ENCODE measurements around the gene MIER3. TPM values are rescaled to one million over a fixed set of nuclear protein-coding genes. Genes with fewer than 3 reads are reported as not detected.

The MIER3 gene
- polyA plus RNA-seq, 1 donor from 2014 or later: 51.8 TPM

DNA sequence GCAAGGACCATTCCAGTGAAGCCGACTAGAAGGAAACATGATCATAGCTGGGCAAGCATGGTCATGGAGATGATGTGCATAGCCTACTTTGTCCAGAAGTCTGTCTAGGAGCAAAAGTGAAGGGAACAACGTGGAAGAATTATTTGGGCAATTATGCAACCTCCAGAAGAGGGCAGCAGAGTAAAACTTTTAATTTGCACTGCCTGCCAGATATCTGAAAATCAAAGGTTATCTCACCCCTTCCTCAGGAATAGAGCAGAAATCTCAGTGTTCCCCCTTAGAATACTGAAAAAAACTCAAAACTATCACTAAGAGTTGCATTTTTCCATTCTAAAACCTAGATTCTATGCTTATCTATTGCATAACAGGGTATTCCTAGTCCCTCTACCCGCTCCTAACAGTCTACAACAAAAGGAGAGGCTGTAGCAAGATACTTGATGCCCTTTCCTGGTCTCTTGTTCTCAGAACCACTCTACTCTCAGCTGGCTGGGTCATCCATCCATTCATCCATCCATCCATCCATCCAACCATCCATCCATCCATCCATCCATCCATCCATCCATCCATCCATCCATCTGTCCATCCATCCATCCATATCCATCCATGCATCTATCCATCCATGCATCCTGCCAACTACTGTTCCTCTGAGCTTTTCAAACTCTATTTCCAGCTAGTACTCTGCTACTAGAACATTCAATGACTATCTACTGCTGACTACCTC lies 50.9 kb downstream of the MIER3 start (continued):
- TF ChIP-seq, protein P1, sequence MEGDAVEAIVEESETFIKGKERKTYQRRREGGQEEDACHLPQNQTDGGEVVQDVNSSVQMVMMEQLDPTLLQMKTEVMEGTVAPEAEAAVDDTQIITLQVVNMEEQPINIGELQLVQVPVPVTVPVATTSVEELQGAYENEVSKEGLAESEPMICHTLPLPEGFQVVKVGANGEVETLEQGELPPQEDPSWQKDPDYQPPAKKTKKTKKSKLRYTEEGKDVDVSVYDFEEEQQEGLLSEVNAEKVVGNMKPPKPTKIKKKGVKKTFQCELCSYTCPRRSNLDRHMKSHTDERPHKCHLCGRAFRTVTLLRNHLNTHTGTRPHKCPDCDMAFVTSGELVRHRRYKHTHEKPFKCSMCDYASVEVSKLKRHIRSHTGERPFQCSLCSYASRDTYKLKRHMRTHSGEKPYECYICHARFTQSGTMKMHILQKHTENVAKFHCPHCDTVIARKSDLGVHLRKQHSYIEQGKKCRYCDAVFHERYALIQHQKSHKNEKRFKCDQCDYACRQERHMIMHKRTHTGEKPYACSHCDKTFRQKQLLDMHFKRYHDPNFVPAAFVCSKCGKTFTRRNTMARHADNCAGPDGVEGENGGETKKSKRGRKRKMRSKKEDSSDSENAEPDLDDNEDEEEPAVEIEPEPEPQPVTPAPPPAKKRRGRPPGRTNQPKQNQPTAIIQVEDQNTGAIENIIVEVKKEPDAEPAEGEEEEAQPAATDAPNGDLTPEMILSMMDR (IDR thresholded peaks at IDR 0.05; ENCODE audit: poor library complexity, severe bottlenecking): peak; percentile 56

DNA sequence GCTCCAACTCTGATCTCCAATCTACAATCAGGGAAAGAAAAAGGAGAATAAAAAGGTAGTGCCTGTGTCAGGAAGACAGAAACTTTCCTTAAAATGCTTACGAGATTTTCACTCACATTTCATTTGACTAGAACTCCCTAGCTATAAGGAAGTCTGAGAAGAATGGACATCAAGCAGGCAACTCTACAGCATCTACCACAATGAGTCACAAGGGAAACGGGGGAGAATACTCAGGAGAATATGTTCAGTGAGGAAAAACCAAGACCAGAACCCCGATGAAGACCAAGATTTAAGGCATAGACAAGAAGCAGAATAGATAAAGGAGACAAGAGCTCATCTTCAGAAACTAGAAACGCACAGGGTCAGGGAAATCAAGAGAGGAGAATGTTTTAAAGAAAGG lies 51.5 kb downstream of the MIER3 start:
- Histone ChIP-seq H3K9me3 (ENCODE audit: low read length) (no peaks in the 10 kb centered on the region), H3K27ac (ENCODE audit: low read length) (no peak overlapping the region), H3F3A (ENCODE audit: insufficient read depth, low read length, poor library complexity, severe bottlenecking) (no peaks in the 10 kb centered on the region), H2AFZ (ENCODE audit: low read depth, low read length) (no peak overlapping the region), H3K79me2 (replicated peaks; ENCODE audit: insufficient read depth, low read length) (no peaks in the 10 kb centered on the region), H3K4me3 (ENCODE audit: low read length) (no peak overlapping the region), H3K36me3 (ENCODE audit: insufficient read depth, low read length) (no peaks in the 10 kb centered on the region), H3K4me2 (ENCODE audit: low read length) (no peak overlapping the region), H3K9me2 (ENCODE audit: insufficient read depth, low read length) (no peaks in the 10 kb centered on the region), H3K27me3 (ENCODE audit: insufficient read depth, low read depth, low read length) (no peaks in the 10 kb centered on the region), H3K9ac (ENCODE audit: low read length) (no peak overlapping the region), H4K20me1 (ENCODE audit: insufficient read depth) (no peaks in the 10 kb centered on the region)
- TF ChIP-seq, protein P2, sequence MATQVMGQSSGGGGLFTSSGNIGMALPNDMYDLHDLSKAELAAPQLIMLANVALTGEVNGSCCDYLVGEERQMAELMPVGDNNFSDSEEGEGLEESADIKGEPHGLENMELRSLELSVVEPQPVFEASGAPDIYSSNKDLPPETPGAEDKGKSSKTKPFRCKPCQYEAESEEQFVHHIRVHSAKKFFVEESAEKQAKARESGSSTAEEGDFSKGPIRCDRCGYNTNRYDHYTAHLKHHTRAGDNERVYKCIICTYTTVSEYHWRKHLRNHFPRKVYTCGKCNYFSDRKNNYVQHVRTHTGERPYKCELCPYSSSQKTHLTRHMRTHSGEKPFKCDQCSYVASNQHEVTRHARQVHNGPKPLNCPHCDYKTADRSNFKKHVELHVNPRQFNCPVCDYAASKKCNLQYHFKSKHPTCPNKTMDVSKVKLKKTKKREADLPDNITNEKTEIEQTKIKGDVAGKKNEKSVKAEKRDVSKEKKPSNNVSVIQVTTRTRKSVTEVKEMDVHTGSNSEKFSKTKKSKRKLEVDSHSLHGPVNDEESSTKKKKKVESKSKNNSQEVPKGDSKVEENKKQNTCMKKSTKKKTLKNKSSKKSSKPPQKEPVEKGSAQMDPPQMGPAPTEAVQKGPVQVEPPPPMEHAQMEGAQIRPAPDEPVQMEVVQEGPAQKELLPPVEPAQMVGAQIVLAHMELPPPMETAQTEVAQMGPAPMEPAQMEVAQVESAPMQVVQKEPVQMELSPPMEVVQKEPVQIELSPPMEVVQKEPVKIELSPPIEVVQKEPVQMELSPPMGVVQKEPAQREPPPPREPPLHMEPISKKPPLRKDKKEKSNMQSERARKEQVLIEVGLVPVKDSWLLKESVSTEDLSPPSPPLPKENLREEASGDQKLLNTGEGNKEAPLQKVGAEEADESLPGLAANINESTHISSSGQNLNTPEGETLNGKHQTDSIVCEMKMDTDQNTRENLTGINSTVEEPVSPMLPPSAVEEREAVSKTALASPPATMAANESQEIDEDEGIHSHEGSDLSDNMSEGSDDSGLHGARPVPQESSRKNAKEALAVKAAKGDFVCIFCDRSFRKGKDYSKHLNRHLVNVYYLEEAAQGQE (IDR thresholded peaks at IDR 0.05; ENCODE audit: borderline replicate concordance): no peak

DNA sequence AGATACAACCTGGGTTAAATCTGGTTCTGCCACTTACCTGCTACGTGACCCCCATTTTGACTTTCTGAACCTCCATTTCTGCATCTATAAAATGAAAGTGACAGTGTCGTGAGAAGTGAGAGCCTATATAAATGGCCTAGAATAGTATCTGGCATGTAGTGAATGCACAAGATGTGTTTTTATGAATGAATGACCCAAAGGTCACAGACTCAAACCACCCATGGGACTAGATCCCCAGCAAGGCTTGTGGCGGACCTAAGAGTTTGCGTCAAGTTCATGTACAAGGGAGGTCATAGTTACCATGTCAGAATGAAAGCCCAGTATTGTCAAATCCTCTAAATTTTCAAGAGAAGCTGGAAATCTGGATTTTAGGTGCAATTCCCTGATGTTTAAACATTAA lies 53.7 kb downstream of the MIER3 start:
- Histone ChIP-seq H3K9ac (ENCODE audit: low read length) (no peak overlapping the region), H3K9me3 (ENCODE audit: low read length) (no peaks in the 10 kb centered on the region), H3K4me3 (ENCODE audit: low read length) (no peak overlapping the region), H3K4me2 (ENCODE audit: low read length) (no peak overlapping the region), H4K20me1 (ENCODE audit: insufficient read depth) (no peaks in the 10 kb centered on the region), H3K79me2 (replicated peaks; ENCODE audit: insufficient read depth, low read length) (no peaks in the 10 kb centered on the region), H3F3A (ENCODE audit: insufficient read depth, low read length, poor library complexity, severe bottlenecking) (no peaks in the 10 kb centered on the region), H3K36me3 (ENCODE audit: insufficient read depth, low read length) (peaks cover 12% of the 10 kb centered on the region), H2AFZ (ENCODE audit: low read depth, low read length) (no peak overlapping the region), H3K9me2 (ENCODE audit: insufficient read depth, low read length) (no peaks in the 10 kb centered on the region), H3K27ac (ENCODE audit: low read length) (no peak overlapping the region), H3K27me3 (ENCODE audit: insufficient read depth, low read depth, low read length) (no peaks in the 10 kb centered on the region)
- TF ChIP-seq SMC3 (conservative IDR thresholded peaks at IDR 0.05; ENCODE audit: poor library complexity): no peak
- TF ChIP-seq RAD21 (conservative IDR thresholded peaks at IDR 0.05): no peak
- TF ChIP-seq, protein P1 (IDR thresholded peaks at IDR 0.05; ENCODE audit: poor library complexity, severe bottlenecking): no peak
- TF ChIP-seq, protein P2 (IDR thresholded peaks at IDR 0.05; ENCODE audit: borderline replicate concordance): no peak
- TF ChIP-seq POLR2AphosphoS5 (IDR thresholded peaks at IDR 0.05): no peak
- TF ChIP-seq EP300 (conservative IDR thresholded peaks at IDR 0.05; ENCODE audit: poor library complexity, severe bottlenecking): no peak
- TF ChIP-seq TAF1 (IDR thresholded peaks at IDR 0.05; ENCODE audit: low read depth): no peak
- TF ChIP-seq MXI1 (conservative IDR thresholded peaks at IDR 0.05; ENCODE audit: poor library complexity, severe bottlenecking): no peak
- TF ChIP-seq EZH2 (IDR thresholded peaks at IDR 0.05; ENCODE audit: borderline replicate concordance, insufficient read depth, low read length, poor library complexity, severe bottlenecking): no peak
